AG09319 (cell line): ENCODE results near the gene CP.

Source experiments
- DNase-seq: peaks from one replicate; pipeline ENCODE4 v3.0.0-alpha.2; 2010; ENCODE audit warnings: low read depth; ENCODE audit errors: extremely low read depth
- TF ChIP-seq, protein P1 (sequence below): IDR thresholded peaks from 2 replicates; pipeline ENCODE4 v1.5.1; 2011; ENCODE audit warnings: low read depth, mild to moderate bottlenecking, inconsistent platforms, low read length, moderate library complexity

CP gene

DNA sequence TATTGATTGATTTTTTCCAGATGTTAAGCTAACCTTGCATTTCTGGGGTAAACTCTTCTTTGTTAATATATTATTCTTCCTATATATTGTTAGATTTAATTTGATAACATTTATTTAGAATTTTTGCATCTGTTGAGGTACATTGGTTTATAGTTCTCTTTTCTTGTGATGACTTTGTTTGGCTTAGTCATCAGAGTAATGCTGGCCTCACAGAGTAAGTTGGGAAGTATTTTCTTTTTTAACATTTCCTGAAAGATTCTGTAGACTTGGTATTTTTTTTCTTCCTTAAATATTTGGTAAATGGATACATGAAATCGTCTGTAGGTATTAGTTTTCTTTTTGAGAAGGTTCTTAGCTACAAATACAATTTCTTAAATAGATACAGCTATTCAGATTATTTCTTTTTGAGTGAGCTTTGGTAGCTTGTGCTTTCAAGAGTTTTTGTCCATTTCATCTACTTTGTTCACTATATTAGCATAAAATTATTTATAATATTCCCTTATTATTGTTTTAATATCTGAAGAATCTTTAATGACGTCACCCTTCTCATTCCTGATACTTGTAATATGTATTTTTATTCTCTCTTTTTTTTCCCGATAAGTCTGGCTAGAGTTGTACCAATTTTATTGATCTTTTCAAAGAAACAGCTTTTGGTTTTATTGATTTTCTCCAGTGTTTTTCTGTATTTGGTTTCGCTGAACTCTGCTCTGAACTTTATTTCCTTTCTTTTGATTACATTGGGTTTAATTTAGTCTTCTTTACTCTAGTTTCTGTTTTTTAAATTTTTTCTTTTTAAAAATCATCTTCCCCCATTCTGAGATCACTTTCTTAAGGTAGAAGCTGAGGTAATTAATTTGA, 98.7 kb downstream of the CP start:
- TF ChIP-seq, protein P1, sequence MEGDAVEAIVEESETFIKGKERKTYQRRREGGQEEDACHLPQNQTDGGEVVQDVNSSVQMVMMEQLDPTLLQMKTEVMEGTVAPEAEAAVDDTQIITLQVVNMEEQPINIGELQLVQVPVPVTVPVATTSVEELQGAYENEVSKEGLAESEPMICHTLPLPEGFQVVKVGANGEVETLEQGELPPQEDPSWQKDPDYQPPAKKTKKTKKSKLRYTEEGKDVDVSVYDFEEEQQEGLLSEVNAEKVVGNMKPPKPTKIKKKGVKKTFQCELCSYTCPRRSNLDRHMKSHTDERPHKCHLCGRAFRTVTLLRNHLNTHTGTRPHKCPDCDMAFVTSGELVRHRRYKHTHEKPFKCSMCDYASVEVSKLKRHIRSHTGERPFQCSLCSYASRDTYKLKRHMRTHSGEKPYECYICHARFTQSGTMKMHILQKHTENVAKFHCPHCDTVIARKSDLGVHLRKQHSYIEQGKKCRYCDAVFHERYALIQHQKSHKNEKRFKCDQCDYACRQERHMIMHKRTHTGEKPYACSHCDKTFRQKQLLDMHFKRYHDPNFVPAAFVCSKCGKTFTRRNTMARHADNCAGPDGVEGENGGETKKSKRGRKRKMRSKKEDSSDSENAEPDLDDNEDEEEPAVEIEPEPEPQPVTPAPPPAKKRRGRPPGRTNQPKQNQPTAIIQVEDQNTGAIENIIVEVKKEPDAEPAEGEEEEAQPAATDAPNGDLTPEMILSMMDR: no peak

More for the DNA sequence above, 98.7 kb downstream of the CP start:
- no peak for DNase-seq
